Measurements from ENCODE around the gene PLCH1. TPM values are rescaled to one million over a fixed set of nuclear protein-coding genes. Genes with fewer than 3 reads are reported as not detected.
A peak's percentile ranks its signal among the peaks of the same experiment; 100 is the strongest.

PLCH1 gene
- total RNA-seq, 1 donor from 2014 or later: 32.0 TPM

- no peak overlapping the region for H3K27ac Mint-ChIP-seq
- Histone ChIP-seq H3K4me3 (no peak overlapping the region), H3K79me2 (ENCODE audit: low read depth) (no peaks in the 10 kb centered on the region), H3K9me3 (ENCODE audit: low read depth) (no peaks in the 10 kb centered on the region), H2AFZ (replicated peaks) (peak overlapping the region; percentile 8), H4K20me1 (ENCODE audit: low read depth) (no peaks in the 10 kb centered on the region), H3K4me2 (no peak overlapping the region), H3F3A (ENCODE audit: low read depth) (peaks cover 7% of the 10 kb centered on the region), H3K27me3 (no peaks in the 10 kb centered on the region), H3K36me3 (no peaks in the 10 kb centered on the region), H3K9ac (no peak overlapping the region), H3K4me1 (peaks cover 27% of the 10 kb centered on the region), H3K27ac (no peak overlapping the region)
- H3K27me3 Mint-ChIP-seq (ENCODE audit: insufficient read depth, low read depth): peaks cover 3% of the 10 kb centered on the region
- TF ChIP-seq CTCF (IDR thresholded peaks at IDR 0.05): no peak
- TF ChIP-seq EZH2 (IDR thresholded peaks at IDR 0.05): no peak
- DNase-seq (ENCODE audit: low spot score): no peak
- no peaks in the 10 kb centered on the region for H3K9me3 Mint-ChIP-seq
- peaks cover 39% of the 10 kb centered on the region for H3K4me1 Mint-ChIP-seq
- H3K4me3 Mint-ChIP-seq: no peak overlapping the region
- no peaks in the 10 kb centered on the region for H3K36me3 Mint-ChIP-seq
Measured at GRCh38 chr3:155388417-155388816, 356.5 kb downstream of the PLCH1 start.

DNA sequence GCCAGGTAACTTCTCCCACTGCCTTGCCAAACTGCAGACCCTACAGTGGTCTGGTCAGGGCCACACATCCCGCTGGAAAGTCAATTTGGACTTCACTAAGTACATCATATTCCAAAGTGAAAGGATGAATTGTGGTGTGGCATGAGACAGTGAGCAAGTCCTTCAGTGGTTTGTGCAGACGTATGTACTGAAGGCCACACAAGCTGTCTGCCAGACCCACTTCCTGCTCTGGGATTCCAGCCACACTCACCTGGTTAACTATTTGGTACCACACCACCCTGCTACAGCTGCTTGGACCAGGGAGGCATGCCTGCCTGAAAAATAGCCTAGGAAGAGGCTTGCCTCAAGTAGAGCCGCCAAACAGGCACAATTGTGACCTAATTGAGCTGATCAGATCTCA lies 357.3 kb downstream of the PLCH1 start:
- TF ChIP-seq CTCF (IDR thresholded peaks at IDR 0.05) (no peak), EZH2 (IDR thresholded peaks at IDR 0.05) (no peak), EZH2phosphoT487 (IDR thresholded peaks at IDR 0.05) (no peak)
- DNase-seq (ENCODE audit: low spot score): no peak
- Histone ChIP-seq H3K27me3 (no peaks in the 10 kb centered on the region), H3K9me3 (ENCODE audit: low read depth) (no peaks in the 10 kb centered on the region), H3K36me3 (no peaks in the 10 kb centered on the region), H2AFZ (replicated peaks) (no peak overlapping the region), H3K79me2 (ENCODE audit: low read depth) (no peaks in the 10 kb centered on the region), H4K20me1 (ENCODE audit: low read depth) (no peaks in the 10 kb centered on the region), H3K9ac (no peak overlapping the region), H3K4me2 (no peak overlapping the region), H3F3A (ENCODE audit: low read depth) (peaks cover 7% of the 10 kb centered on the region), H3K27ac (no peak overlapping the region), H3K4me1 (peaks cover 33% of the 10 kb centered on the region), H3K4me3 (no peak overlapping the region)
- Mint-ChIP-seq H3K27me3 (ENCODE audit: insufficient read depth, low read depth) (peaks cover 3% of the 10 kb centered on the region), H3K4me1 (peaks cover 47% of the 10 kb centered on the region), H3K9me3 (no peaks in the 10 kb centered on the region), H3K4me3 (no peak overlapping the region), H3K36me3 (no peaks in the 10 kb centered on the region), H3K27ac (no peak overlapping the region)

DNA sequence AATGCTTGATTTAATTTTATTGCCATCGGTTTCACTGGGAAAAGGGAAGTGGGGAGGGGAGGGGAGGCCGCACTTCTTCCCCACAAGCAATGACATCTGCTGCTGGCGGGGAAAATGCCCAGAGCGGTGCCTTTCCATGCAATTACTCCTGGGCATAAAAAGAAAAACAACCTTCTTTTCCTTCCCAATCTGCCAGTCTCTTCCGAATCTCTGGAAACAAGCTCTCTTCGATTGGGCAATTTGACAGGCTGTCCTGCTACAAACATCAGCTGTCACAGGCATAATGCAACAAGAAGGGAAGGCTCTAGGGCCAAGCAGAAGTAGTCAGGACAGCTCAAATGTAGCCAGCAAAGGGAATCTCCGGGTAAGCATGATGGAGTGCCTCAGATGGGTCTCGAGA lies 358.0 kb downstream of the PLCH1 start:
- no peak overlapping the region for H3K4me3 Mint-ChIP-seq
- no peak overlapping the region for H2AFZ ChIP-seq (replicated peaks)

More for the DNA sequence above, 358.0 kb downstream of the PLCH1 start:
- no peaks in the 10 kb centered on the region for H3K27me3 ChIP-seq
- TF ChIP-seq CTCF (IDR thresholded peaks at IDR 0.05) (no peak), EZH2phosphoT487 (IDR thresholded peaks at IDR 0.05) (no peak), EZH2 (IDR thresholded peaks at IDR 0.05) (no peak)
- no peaks in the 10 kb centered on the region for H3K79me2 ChIP-seq (ENCODE audit: low read depth)
- no peak overlapping the region for H3K27ac ChIP-seq
- no peaks in the 10 kb centered on the region for H4K20me1 ChIP-seq (ENCODE audit: low read depth)
- no peaks in the 10 kb centered on the region for H3K36me3 Mint-ChIP-seq
- H3K4me1 Mint-ChIP-seq: peaks cover 44% of the 10 kb centered on the region
- H3K9me3 ChIP-seq (ENCODE audit: low read depth): no peaks in the 10 kb centered on the region
- no peak overlapping the region for H3K4me2 ChIP-seq
- H3K9me3 Mint-ChIP-seq: no peaks in the 10 kb centered on the region
- H3K9ac ChIP-seq: no peak overlapping the region
- H3K4me3 ChIP-seq: no peak overlapping the region
- peaks cover under 1% of the 10 kb centered on the region for H3F3A ChIP-seq (ENCODE audit: low read depth)
- H3K27ac Mint-ChIP-seq: peak overlapping the region; percentile 5
- H3K27me3 Mint-ChIP-seq (ENCODE audit: insufficient read depth, low read depth): peaks cover 3% of the 10 kb centered on the region
- no peaks in the 10 kb centered on the region for H3K36me3 ChIP-seq
- DNase-seq (ENCODE audit: low spot score): no peak
- H3K4me1 ChIP-seq: peaks cover 30% of the 10 kb centered on the region

Measured in neural progenitor cell (in vitro differentiated cells).